ENCODE data around the gene CNKSR2. TPM values are rescaled to one million over a fixed set of nuclear protein-coding genes. Genes with fewer than 3 reads are reported as not detected.

CNKSR2 gene
- total RNA-seq, 1 donor from 2014 or later = 7.2 TPM

DNA sequence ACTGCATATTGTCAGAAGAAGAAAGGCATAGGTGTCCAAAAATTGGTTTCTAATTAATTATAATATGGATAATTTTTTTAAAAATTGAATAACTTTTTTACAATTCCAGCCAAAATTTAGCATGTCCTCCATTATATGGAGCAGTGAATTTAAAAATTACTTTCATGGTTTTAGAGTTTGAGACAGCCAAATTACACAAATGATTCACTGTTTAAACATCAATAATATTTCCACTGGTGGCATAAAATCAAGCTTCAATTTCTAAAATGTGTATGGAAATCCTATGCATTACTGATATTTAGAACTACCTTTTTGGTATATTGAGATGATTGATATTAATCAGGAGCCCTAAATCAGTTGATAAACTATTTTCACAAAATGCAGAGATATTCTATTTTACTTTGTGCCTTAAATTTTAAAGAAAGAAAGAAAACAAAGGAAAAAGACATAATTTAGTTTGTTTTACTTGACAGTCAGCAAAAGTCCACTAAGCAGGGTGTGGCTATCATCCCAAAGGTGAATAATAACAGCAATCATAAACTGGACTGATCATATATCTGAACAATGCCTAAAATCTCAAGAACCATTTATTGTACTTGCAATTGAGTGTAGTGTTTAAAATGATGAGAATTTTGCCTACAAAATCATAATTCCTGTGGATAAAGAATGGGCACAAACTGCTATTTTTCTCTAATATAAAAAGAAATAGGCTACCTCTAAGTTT lies 249.7 kb downstream of the CNKSR2 start:
- intact Hi-C loops (cut with DNase I) = no loop called here
- Histone ChIP-seq H3K4me3 (no peak overlapping the region), H3K9me3 (no peaks in the 10 kb centered on the region), H3K4me1 (no peaks in the 10 kb centered on the region), H3K27me3 (no peaks in the 10 kb centered on the region), H3K27ac (no peak overlapping the region), H3K36me3 (no peaks in the 10 kb centered on the region)
- ATAC-seq (no peak), DNase-seq (no peak)
- TF ChIP-seq, protein P1, sequence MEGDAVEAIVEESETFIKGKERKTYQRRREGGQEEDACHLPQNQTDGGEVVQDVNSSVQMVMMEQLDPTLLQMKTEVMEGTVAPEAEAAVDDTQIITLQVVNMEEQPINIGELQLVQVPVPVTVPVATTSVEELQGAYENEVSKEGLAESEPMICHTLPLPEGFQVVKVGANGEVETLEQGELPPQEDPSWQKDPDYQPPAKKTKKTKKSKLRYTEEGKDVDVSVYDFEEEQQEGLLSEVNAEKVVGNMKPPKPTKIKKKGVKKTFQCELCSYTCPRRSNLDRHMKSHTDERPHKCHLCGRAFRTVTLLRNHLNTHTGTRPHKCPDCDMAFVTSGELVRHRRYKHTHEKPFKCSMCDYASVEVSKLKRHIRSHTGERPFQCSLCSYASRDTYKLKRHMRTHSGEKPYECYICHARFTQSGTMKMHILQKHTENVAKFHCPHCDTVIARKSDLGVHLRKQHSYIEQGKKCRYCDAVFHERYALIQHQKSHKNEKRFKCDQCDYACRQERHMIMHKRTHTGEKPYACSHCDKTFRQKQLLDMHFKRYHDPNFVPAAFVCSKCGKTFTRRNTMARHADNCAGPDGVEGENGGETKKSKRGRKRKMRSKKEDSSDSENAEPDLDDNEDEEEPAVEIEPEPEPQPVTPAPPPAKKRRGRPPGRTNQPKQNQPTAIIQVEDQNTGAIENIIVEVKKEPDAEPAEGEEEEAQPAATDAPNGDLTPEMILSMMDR (IDR thresholded peaks at IDR 0.05) = no peak

DNA sequence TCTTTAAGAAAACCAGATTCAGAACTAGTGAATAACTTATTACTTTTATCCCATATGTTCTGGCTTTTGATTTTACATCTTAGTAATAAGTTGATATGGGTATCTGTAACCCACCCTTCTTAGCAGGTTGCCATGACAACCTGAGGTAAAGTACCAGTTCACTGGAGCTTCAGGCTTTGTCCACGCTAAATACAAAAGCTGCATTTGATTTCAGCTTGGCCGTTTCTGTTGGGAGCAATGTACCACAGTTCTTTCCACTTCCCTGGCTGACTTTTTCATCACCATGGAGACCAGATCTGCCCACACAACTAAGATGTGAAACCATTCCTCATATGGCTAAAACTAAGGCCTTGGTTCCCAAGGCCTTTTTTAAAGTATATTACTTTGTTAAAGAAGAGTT lies 257.8 kb downstream of the CNKSR2 start:
- H3K27me3 ChIP-seq = no peaks in the 10 kb centered on the region
- H3K4me1 ChIP-seq = no peaks in the 10 kb centered on the region
- H3K27ac ChIP-seq = no peak overlapping the region
- no peaks in the 10 kb centered on the region for H3K36me3 ChIP-seq
- intact Hi-C loops (cut with DNase I) = no loop called here
- DNase-seq = no peak
- no peak for ATAC-seq
- H3K4me3 ChIP-seq = no peak overlapping the region
- no peaks in the 10 kb centered on the region for H3K9me3 ChIP-seq
- TF ChIP-seq, protein P1 (IDR thresholded peaks at IDR 0.05) = no peak

DNA sequence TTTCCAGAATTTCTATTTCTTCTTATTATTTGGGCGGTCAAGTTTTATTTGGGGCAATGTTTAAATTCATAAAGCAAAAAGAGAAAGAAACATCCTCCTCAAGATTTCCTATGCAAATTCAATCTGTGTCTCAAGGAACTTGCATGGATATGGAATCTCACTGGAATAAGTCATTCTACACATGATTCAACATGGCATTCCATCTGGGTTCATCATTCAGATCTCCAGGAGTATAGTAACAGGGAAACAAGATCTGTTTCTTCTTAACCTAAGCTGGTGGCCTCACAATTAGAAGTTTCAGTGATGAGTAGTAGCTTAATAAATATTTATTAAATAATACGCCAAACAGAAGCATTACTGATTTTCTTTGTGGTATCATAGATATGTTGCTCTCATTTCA lies 264.1 kb downstream of the CNKSR2 start:
- Histone ChIP-seq H3K27me3 (no peaks in the 10 kb centered on the region), H3K27ac (no peak overlapping the region), H3K4me1 (no peaks in the 10 kb centered on the region), H3K9me3 (no peaks in the 10 kb centered on the region), H3K36me3 (no peaks in the 10 kb centered on the region), H3K4me3 (no peak overlapping the region)
- DNase-seq (no peak), ATAC-seq (no peak)
- TF ChIP-seq, protein P1 (IDR thresholded peaks at IDR 0.05) = no peak
- intact Hi-C loops (cut with DNase I) = no loop called here

DNA sequence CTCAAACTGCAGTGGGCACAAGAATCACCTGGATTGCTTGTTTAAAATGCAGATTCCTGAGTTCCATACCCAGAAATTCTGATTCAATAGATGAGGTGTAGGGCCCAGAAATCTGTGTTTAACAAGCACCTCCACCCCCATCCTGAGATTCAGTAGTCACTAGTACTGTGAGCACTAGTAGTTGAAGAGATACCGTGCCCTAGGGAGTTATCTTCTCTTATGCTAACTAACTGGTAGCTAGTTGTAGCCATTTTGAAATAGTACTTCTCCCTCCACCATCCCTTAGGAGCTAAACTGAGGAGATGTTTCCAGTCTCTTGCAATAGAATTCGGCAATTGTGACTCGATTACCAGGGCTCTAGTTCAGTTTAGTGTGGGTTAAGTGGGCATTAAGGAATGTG lies 265.6 kb downstream of the CNKSR2 start:
- TF ChIP-seq, protein P1 (IDR thresholded peaks at IDR 0.05) = no peak
- no peaks in the 10 kb centered on the region for H3K27me3 ChIP-seq

DNA sequence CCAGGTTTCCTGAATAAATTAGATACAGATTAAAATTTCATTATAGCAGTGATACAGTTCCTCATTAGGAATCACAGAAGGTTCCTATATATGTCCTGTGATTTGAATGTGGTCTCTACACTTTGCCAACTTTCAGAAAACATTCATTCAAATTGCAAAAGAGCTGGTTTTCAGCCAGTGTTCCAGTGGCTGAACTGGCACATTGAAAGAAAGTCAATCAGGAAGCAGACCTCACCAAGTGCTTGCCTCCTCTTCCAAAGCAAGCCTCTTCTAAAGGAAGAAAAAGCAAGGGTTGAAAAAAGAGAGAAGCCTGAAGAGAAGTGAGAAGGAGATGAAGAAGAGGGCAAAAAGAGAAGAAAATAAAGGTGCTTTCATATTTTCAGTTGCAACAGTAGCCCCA lies 271.2 kb downstream of the CNKSR2 start:
- no peaks in the 10 kb centered on the region for H3K27me3 ChIP-seq
- DNase-seq (no peak), ATAC-seq (no peak)
- no peak overlapping the region for H3K27ac ChIP-seq
- H3K36me3 ChIP-seq = no peaks in the 10 kb centered on the region
- H3K4me3 ChIP-seq = no peak overlapping the region
- no peaks in the 10 kb centered on the region for H3K9me3 ChIP-seq
- H3K4me1 ChIP-seq = no peaks in the 10 kb centered on the region
- intact Hi-C loops (cut with DNase I) = no loop called here
- TF ChIP-seq, protein P1 (IDR thresholded peaks at IDR 0.05) = no peak

More for the DNA sequence above, 265.6 kb downstream of the CNKSR2 start:
- H3K27ac ChIP-seq = no peak overlapping the region
- no peaks in the 10 kb centered on the region for H3K9me3 ChIP-seq
- no peak for ATAC-seq
- H3K36me3 ChIP-seq = no peaks in the 10 kb centered on the region
- H3K4me1 ChIP-seq = no peaks in the 10 kb centered on the region
- intact Hi-C loops (cut with DNase I) = no loop called here
- DNase-seq = no peak
- no peak overlapping the region for H3K4me3 ChIP-seq

DNA sequence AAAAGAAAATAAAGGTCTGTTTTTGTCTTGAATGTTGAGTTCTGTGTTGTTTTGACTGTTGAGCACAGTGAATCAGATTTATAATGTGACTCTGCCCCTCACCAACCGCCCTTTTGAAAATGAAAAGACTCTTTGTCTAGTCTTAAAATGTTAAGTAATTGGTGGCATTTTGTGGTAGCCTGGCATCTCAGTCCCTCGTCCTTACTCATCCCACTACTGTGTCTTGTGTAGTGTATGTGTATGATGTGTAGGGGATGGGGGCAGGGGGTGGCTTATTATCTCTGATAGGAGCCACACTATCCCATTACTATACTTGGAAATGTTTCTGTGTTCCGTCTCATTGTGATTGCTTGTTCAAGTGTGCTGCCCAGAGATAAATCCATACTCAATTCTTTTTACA lies 271.7 kb downstream of the CNKSR2 start:
- DNase-seq (no peak), ATAC-seq (no peak)
- no peak overlapping the region for H3K4me3 ChIP-seq
- no peaks in the 10 kb centered on the region for H3K9me3 ChIP-seq
- TF ChIP-seq, protein P1 (IDR thresholded peaks at IDR 0.05) = no peak
- intact Hi-C loops (cut with DNase I) = no loop called here
- H3K27ac ChIP-seq = no peak overlapping the region
- H3K27me3 ChIP-seq = no peaks in the 10 kb centered on the region
- no peaks in the 10 kb centered on the region for H3K4me1 ChIP-seq
- H3K36me3 ChIP-seq = no peaks in the 10 kb centered on the region
